Measurements from ENCODE around the gene HCN4.

Gene HCN4

DNA sequence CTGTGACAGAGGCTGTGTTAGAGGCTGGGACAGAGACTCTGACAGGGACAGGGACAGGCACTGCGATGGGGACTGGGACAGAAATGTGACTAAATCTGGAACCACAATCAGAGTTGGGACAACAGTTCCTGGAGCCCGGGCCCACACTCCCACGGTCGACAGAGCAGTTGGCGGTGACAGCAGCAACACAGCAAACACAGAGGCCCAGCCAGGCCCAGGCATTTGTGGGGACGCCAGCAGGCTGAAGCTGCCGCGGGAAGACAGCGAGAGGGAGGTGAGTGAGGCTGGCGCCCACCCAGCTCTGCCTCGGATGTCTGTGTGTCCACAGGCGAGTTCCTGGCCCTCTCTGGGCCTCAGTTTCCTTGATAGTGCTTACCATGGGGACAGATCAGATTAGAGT, 9.3 kb upstream of the HCN4 start:
- TF ChIP-seq, protein P1, sequence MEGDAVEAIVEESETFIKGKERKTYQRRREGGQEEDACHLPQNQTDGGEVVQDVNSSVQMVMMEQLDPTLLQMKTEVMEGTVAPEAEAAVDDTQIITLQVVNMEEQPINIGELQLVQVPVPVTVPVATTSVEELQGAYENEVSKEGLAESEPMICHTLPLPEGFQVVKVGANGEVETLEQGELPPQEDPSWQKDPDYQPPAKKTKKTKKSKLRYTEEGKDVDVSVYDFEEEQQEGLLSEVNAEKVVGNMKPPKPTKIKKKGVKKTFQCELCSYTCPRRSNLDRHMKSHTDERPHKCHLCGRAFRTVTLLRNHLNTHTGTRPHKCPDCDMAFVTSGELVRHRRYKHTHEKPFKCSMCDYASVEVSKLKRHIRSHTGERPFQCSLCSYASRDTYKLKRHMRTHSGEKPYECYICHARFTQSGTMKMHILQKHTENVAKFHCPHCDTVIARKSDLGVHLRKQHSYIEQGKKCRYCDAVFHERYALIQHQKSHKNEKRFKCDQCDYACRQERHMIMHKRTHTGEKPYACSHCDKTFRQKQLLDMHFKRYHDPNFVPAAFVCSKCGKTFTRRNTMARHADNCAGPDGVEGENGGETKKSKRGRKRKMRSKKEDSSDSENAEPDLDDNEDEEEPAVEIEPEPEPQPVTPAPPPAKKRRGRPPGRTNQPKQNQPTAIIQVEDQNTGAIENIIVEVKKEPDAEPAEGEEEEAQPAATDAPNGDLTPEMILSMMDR (IDR thresholded peaks at IDR 0.05; ENCODE audit: low read depth, low read length) = no peak
- no peak for DNase-seq (ENCODE audit: extremely low read depth, low read depth)

DNA sequence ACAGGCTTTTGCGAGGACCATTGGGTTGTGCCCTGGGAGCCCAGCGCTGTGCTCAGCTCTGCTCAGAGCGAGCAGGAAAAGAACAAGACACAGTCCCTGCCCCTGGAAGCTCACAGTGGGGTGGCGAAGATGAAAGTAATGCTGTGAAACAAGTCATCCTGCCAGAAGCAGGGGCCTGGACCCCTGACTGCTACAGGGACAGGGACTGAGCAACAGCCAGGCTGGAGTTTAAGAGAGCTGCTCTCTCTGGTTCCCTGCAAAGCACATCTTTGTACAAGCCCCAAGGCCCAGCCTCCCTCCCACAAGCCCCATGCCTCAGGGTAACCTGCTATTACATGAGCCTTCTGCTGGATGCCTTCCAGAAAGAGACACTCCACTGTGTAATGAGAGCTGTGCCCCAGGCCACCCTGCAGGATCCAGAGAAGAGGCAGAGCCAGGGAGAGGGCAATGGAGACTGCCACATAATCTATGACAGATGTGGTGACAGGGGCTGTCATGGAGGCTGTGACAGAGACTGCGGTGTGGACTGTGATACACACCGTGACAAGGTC, 7.1 kb upstream of the HCN4 start:
- DNase-seq (ENCODE audit: extremely low read depth, low read depth) = no peak
- TF ChIP-seq, protein P1 (IDR thresholded peaks at IDR 0.05; ENCODE audit: low read depth, low read length) = no peak

DNA sequence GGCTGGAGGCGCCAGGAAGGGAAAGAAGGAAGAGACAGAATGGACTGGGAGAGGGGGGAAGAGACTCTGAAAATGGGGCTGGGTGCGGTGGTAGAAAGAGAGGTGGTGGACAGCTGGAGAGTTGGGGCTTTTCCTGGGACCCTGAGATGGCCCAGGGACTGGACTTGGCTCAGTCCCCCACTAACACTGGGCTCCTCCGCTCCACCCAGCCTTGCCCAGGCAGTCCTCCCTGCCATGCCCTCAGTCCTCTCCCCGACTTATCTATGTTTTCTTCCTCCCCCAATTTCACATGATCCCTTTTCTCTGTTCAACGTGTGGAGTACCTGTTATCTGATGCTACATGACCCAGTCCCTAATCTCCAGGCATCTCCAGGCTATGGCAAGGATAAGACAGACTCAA, 6.3 kb upstream of the HCN4 start:
- no peak for DNase-seq (ENCODE audit: extremely low read depth, low read depth)
- TF ChIP-seq, protein P1 (IDR thresholded peaks at IDR 0.05; ENCODE audit: low read depth, low read length) = no peak

DNA sequence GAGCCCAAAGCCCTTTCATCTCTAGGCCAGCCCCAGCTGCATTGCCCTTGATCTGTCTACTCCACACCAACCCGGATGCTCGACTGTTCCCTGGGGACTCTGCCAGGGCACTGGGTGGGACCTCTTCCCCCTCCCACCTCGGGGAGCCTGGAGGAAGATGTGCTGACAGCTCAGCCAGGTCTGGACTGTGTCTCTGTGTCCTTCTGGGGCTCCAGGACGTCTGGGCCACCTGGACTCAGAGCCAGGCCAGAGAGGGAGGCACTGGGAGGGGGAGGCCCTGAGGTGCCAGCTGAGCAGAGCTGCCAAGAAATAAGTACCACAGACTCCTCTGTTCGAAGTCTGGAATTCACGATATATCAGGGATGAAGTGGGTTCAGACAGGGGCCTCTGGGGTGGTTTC, 5.8 kb upstream of the HCN4 start:
- no peak for DNase-seq (ENCODE audit: extremely low read depth, low read depth)
- TF ChIP-seq, protein P1 (IDR thresholded peaks at IDR 0.05; ENCODE audit: low read depth, low read length) = no peak

DNA sequence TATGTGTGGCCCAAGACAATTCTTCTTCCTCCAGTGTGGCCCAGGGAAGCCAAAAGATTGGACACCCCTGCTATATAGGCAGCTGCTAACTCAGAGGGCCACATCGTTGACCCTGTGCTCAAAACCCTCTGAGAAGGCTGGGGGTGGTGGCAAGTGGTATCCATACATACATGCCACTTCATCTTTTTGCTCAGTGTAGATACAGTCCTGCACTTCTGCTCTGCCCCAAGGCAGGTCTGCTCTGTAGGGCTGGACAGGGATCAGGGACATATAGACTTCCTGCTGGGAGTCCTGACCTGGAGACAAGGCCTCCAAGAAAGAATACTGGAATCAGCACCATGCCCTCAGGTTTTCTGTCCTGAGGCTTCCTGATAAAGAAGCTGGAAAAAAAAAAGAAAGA, 4.5 kb upstream of the HCN4 start:
- TF ChIP-seq, protein P1 (IDR thresholded peaks at IDR 0.05; ENCODE audit: low read depth, low read length) = no peak

DNA sequence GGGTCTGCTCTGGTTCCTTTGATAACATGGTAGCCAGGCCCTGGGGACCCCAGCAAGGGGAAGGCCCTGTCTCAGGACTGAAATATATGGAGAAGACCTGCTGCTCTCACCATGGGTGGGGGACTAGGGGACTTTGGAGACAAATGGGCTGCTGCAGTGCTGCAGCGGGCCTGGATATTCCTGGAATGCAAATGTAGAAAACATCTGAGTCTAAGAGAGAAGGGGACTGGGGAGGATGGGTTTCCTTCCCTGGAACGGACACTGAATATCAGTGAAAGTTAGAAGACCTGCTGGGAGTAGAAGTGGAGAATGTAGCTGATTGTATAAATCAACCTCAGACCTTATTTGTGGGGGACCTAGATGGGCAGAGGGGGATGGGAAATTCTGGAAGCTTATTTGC, 3.1 kb upstream of the HCN4 start:
- DNase-seq (ENCODE audit: extremely low read depth, low read depth) = no peak
- TF ChIP-seq, protein P1 (IDR thresholded peaks at IDR 0.05; ENCODE audit: low read depth, low read length) = no peak

More for the DNA sequence above, 4.5 kb upstream of the HCN4 start:
- no peak for DNase-seq (ENCODE audit: extremely low read depth, low read depth)

DNA sequence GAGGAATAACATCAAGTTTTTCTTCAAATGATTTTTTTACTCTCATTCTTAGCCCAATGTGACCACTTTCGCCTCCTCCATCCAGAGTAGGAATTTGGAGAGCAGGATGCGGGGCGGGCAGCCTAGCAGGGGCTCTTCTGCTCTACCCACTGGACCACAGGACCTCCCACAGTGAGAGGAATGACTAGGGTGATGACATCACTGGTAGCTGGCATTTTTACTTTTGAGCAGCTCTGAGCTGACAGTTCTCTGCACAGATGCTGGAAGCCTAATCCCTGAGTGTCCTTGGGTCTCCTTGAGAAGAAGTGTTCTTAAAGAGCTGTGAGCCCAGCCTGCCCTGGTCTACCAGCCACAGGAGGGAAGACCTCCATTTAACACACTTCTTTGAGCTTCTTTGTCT, 1.4 kb upstream of the HCN4 start:
- TF ChIP-seq, protein P1 (IDR thresholded peaks at IDR 0.05; ENCODE audit: low read depth, low read length) = no peak
- no peak for DNase-seq (ENCODE audit: extremely low read depth, low read depth)

Data from AG09319 (cell line).